Peyer's patch (tissue), 4 donors: ENCODE measurements around the gene GPR149. TPM values are rescaled to one million over a fixed set of nuclear protein-coding genes. Genes with fewer than 3 reads are reported as not detected.

ENCODE experiments used
- DNase-seq, 3 donors: peaks; one replicate each; pipeline ENCODE4 v3.0.0-alpha.2; 2017 to 2019
- H3K27ac ChIP-seq, 4 donors: fragments of 200-600 bp; sonication (generic); one replicate each; pipeline ENCODE4 v1.5.1; 2016 to 2019
- H3K27me3 ChIP-seq, 2 donors: fragments of 200-600 bp; sonication (generic); one replicate each; pipeline ENCODE4 v1.5.1; 2019
- H3K36me3 ChIP-seq, 3 donors: fragments of 200-600 bp; sonication (generic); one replicate each; pipeline ENCODE4 v1.5.1; 2016 to 2019
- H3K4me1 ChIP-seq, 4 donors: fragments of 200-600 bp; sonication (generic); one replicate each; pipeline ENCODE4 v1.5.1; 2016 to 2019
- H3K4me3 ChIP-seq, 4 donors: fragments of 200-600 bp; sonication (generic); 1 replicate in 3 of 4; 2 replicates in 1 of 4; pipeline ENCODE4 v1.5.1; 2016 to 2019; ENCODE audit warnings: mild to moderate bottlenecking in 1 of 4
- H3K9me3 ChIP-seq, 4 donors: fragments of 200-600 bp; sonication (generic); one replicate each; pipeline ENCODE4 v1.5.1; 2016 to 2019; ENCODE audit warnings: mild to moderate bottlenecking in 1 of 4
- POLR2A ChIP-seq, 2 donors: fragments of 450-650 bp; IDR thresholded peaks; one replicate each; pipeline ENCODE4 v1.5.1; 2017; ENCODE audit warnings: antibody characterized with exemption in 2 of 2, mild to moderate bottlenecking in 2 of 2, moderate library complexity in 2 of 2
- total RNA-seq, 4 donors: library from RNA; depleted of rRNA; stranded (reverse); fragments of >200 nt; gene quantifications; one replicate each; pipeline ENCODE4 v1.1.0, GENCODE V29; 2016
- TF ChIP-seq, protein P1 (sequence below), 6 experiments: fragments of 450-650 bp in 4 of 6; fragments of 200-600 bp in 2 of 6; sonication (generic) in 1 of 6; IDR thresholded peaks; one replicate each; pipeline ENCODE4 v1.5.1; 2017 to 2019; ENCODE audit warnings: antibody characterized with exemption in 6 of 6, mild to moderate bottlenecking in 3 of 6, moderate library complexity in 1 of 6

GPR149 gene
- total RNA-seq, 4 donors from 2014 or later = not detected

GRCh38 chr3:154316974-154317767 is 112.8 kb downstream of the GPR149 start:
- Histone ChIP-seq H3K9me3 (no peaks in the 10 kb centered on the region), H3K27ac (no peak overlapping the region), H3K27me3 (no peaks in the 10 kb centered on the region), H3K4me1 (peaks cover 0 to 18% (median 2%) of the 10 kb centered on the region in 4 donors), H3K36me3 (peaks cover 0 to 33% (median 0%) of the 10 kb centered on the region in 3 donors), H3K4me3 (no peak overlapping the region)
- no peak for DNase-seq
- TF ChIP-seq POLR2A (IDR thresholded peaks at IDR 0.05) = no peak
- TF ChIP-seq, protein P1, sequence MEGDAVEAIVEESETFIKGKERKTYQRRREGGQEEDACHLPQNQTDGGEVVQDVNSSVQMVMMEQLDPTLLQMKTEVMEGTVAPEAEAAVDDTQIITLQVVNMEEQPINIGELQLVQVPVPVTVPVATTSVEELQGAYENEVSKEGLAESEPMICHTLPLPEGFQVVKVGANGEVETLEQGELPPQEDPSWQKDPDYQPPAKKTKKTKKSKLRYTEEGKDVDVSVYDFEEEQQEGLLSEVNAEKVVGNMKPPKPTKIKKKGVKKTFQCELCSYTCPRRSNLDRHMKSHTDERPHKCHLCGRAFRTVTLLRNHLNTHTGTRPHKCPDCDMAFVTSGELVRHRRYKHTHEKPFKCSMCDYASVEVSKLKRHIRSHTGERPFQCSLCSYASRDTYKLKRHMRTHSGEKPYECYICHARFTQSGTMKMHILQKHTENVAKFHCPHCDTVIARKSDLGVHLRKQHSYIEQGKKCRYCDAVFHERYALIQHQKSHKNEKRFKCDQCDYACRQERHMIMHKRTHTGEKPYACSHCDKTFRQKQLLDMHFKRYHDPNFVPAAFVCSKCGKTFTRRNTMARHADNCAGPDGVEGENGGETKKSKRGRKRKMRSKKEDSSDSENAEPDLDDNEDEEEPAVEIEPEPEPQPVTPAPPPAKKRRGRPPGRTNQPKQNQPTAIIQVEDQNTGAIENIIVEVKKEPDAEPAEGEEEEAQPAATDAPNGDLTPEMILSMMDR (IDR thresholded peaks at IDR 0.05) = no peak

DNA sequence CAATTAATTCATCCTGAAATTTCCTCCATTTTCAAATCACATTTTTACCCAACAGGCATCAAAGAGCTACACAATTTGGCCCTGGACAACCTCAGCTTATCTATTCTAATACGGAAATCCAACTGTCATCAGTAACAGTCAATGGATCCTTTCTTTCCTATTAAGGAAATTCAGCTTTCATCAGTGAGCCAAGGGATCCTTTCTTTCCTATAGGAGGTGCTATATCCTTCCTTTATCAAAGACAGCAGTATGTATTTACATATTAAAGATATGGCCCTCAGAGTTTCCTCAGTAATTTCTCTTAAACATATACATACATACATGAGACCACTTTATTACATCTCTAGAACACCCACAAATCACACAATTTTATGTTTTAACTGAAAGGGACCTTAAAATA is 115.8 kb downstream of the GPR149 start:
- TF ChIP-seq, protein P1 (IDR thresholded peaks at IDR 0.05) = no peak
- TF ChIP-seq POLR2A (IDR thresholded peaks at IDR 0.05) = no peak
- Histone ChIP-seq H3K27me3 (no peaks in the 10 kb centered on the region), H3K27ac (no peak overlapping the region), H3K4me1 (peaks cover 0 to 9% (median 0%) of the 10 kb centered on the region in 4 donors), H3K4me3 (no peak overlapping the region), H3K9me3 (no peaks in the 10 kb centered on the region), H3K36me3 (peaks cover 0 to 33% (median 0%) of the 10 kb centered on the region in 3 donors)
- DNase-seq = no peak

GRCh38 chr3:154310840-154311239 is 119.2 kb downstream of the GPR149 start:
- TF ChIP-seq, protein P1 (IDR thresholded peaks at IDR 0.05) = no peak
- Histone ChIP-seq H3K4me3 (no peak overlapping the region), H3K36me3 (peaks cover 0 to 45% (median 0%) of the 10 kb centered on the region in 3 donors), H3K27me3 (no peaks in the 10 kb centered on the region), H3K4me1 (no peaks in the 10 kb centered on the region), H3K9me3 (no peaks in the 10 kb centered on the region), H3K27ac (no peak overlapping the region)
- no peak for DNase-seq

GRCh38 chr3:154307363-154307762 is 122.6 kb downstream of the GPR149 start:
- Histone ChIP-seq H3K27ac (no peak overlapping the region), H3K27me3 (no peaks in the 10 kb centered on the region), H3K9me3 (no peaks in the 10 kb centered on the region), H3K4me3 (no peak overlapping the region), H3K4me1 (no peaks in the 10 kb centered on the region), H3K36me3 (peaks cover 0 to 51% (median 2%) of the 10 kb centered on the region in 3 donors)
- DNase-seq = no peak
- TF ChIP-seq, protein P1 (IDR thresholded peaks at IDR 0.05) = no peak
- TF ChIP-seq POLR2A (IDR thresholded peaks at IDR 0.05) = no peak

DNA sequence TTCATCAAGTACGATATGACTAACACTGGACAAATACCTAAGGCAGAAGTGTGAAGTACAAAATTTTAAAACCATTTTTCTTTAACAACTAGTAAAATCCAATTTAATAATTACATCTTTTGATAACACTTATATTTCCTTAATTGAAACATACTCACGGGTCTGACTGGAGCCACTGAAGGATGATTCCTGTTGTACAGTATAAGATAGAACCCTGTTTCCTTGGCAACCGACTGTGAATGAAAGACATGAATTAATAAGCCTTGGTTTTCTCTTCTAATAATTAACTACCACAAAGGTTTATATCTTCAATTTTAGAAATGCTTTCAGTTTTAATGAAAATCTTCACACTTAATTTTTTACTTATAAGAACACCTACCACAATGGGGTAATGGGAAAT is 125.1 kb downstream of the GPR149 start:
- no peaks in the 10 kb centered on the region for H3K9me3 ChIP-seq
- H3K27me3 ChIP-seq = no peaks in the 10 kb centered on the region
- no peak overlapping the region for H3K27ac ChIP-seq
- no peak overlapping the region for H3K4me3 ChIP-seq
- TF ChIP-seq, protein P1 (IDR thresholded peaks at IDR 0.05) = no peak
- no peak for TF ChIP-seq POLR2A (IDR thresholded peaks at IDR 0.05)
- H3K36me3 ChIP-seq = peaks cover 0 to 75% (median 2%) of the 10 kb centered on the region in 3 donors
- H3K4me1 ChIP-seq = no peaks in the 10 kb centered on the region
- DNase-seq = no peak
